Measurements from ENCODE around the gene ADCYAP1R1. TPM values are rescaled to one million over a fixed set of nuclear protein-coding genes. Genes with fewer than 3 reads are reported as not detected.

The ADCYAP1R1 gene
- total RNA-seq, 1 experiment from 2014 or later: 0.12 TPM

- Histone ChIP-seq H3K27me3 (ENCODE audit: insufficient read depth, low read length) (peaks cover 71% of the 10 kb centered on the region), H3K79me2 (ENCODE audit: insufficient read depth, low read length) (no peaks in the 10 kb centered on the region), H3K36me3 (ENCODE audit: control insufficient read depth in 1 of 2, insufficient read depth in 2 of 2, low read length in 2 of 2) (no peaks in the 10 kb centered on the region), H3K27ac (ENCODE audit: low read depth, low read length) (no peak overlapping the region), H3K9me3 (ENCODE audit: control insufficient read depth in 1 of 2, insufficient read depth in 1 of 2, low read depth in 1 of 2, low read length in 2 of 2) (no peaks in the 10 kb centered on the region), H4K20me1 (ENCODE audit: insufficient read depth) (no peaks in the 10 kb centered on the region), H3K4me2 (ENCODE audit: low read length) (no peak overlapping the region), H3K9ac (ENCODE audit: low read length) (no peak overlapping the region), H3K9me2 (ENCODE audit: insufficient read depth) (no peaks in the 10 kb centered on the region), H3K4me3 (replicated peaks in 1 of 2; ENCODE audit: low read depth in 1 of 2, low read length in 2 of 2) (no peak overlapping the region), H2AFZ (ENCODE audit: low read depth, low read length, poor library complexity, severe bottlenecking) (no peak overlapping the region), H3K4me1 (ENCODE audit: control insufficient read depth in 1 of 2, insufficient read depth in 2 of 2, low read length in 2 of 2) (no peaks in the 10 kb centered on the region)
- TF ChIP-seq REST (IDR thresholded peaks at IDR 0.05; ENCODE audit: low read depth) (peak; percentile 97), ELF1 (IDR thresholded peaks at IDR 0.05; ENCODE audit: borderline replicate concordance, low read depth) (no peak)
- BruUV-seq (replicated peaks): no TSS peak
- peak; percentile 59; the same call in 1 of the 2 replicates for ATAC-seq
- intact Hi-C loops (cut with micrococcal nuclease): no loop called here
- ChIA-PET CTCF (interaction anchor here (0.6 kb wide), 1 partner anchor 10 kb away, joined by 3 read pairs; no protein-coding TSS in a partner anchor), POLR2A (no interaction called here), RAD21 (ENCODE audit: low non-redundant PET in 1 of 2, low total read pairs in 2 of 2, uncharacterized antibody in 2 of 2, unreplicated experiment in 2 of 2) (interaction anchor here in 1 of 2 experiments (0.5 kb wide), 1 partner anchor 213 kb away, joined by 4 read pairs; no protein-coding TSS in a partner anchor)
- DNase-seq (ENCODE audit: low read depth, low spot score): no peak
These were observed 62.7 kb downstream of the ADCYAP1R1 start for GRCh38 chr7:31114593-31115343.

- Histone ChIP-seq H3K4me2 (ENCODE audit: low read length) (no peak overlapping the region), H2AFZ (ENCODE audit: low read depth, low read length, poor library complexity, severe bottlenecking) (no peak overlapping the region), H3K4me1 (ENCODE audit: control insufficient read depth in 1 of 2, insufficient read depth in 2 of 2, low read length in 2 of 2) (no peaks in the 10 kb centered on the region), H4K20me1 (ENCODE audit: insufficient read depth) (no peaks in the 10 kb centered on the region), H3K79me2 (ENCODE audit: insufficient read depth, low read length) (no peaks in the 10 kb centered on the region), H3K27me3 (ENCODE audit: insufficient read depth, low read length) (peaks cover 64% of the 10 kb centered on the region), H3K27ac (ENCODE audit: low read depth, low read length) (no peak overlapping the region), H3K9me2 (ENCODE audit: insufficient read depth) (no peaks in the 10 kb centered on the region), H3K4me3 (replicated peaks in 1 of 2; ENCODE audit: low read depth in 1 of 2, low read length in 2 of 2) (no peak overlapping the region), H3K9me3 (ENCODE audit: control insufficient read depth in 1 of 2, insufficient read depth in 1 of 2, low read depth in 1 of 2, low read length in 2 of 2) (no peaks in the 10 kb centered on the region), H3K9ac (ENCODE audit: low read length) (no peak overlapping the region), H3K36me3 (ENCODE audit: control insufficient read depth in 1 of 2, insufficient read depth in 2 of 2, low read length in 2 of 2) (no peaks in the 10 kb centered on the region)
- ChIA-PET POLR2A (no interaction called here), CTCF (interaction anchor here (13.2 kb wide), 1 partner anchor 133 kb away, joined by 482 read pairs; no protein-coding TSS in a partner anchor), RAD21 (ENCODE audit: low non-redundant PET in 1 of 2, low total read pairs in 2 of 2, uncharacterized antibody in 2 of 2, unreplicated experiment in 2 of 2) (no interaction called here)
- ATAC-seq (no peak), DNase-seq (ENCODE audit: low read depth, low spot score) (no peak)
- intact Hi-C loops (cut with micrococcal nuclease): no loop called here
- BruUV-seq (replicated peaks): no TSS peak
- TF ChIP-seq REST (IDR thresholded peaks at IDR 0.05; ENCODE audit: low read depth) (no peak), CTCF (IDR thresholded peaks at IDR 0.05 in 2 of 3, conservative IDR thresholded peaks at IDR 0.05 in 1 of 3; ENCODE audit: borderline replicate concordance in 1 of 3, insufficient read depth in 1 of 3, low read depth in 2 of 3, low read length in 2 of 3) (no peak), ELF1 (IDR thresholded peaks at IDR 0.05; ENCODE audit: borderline replicate concordance, low read depth) (no peak), MAX (IDR thresholded peaks at IDR 0.05) (no peak), EZH2phosphoT487 (IDR thresholded peaks at IDR 0.05; ENCODE audit: borderline replicate concordance) (no peak), RAD21 (IDR thresholded peaks at IDR 0.05; ENCODE audit: low read depth) (no peak), SP1 (IDR thresholded peaks at IDR 0.05; ENCODE audit: low read depth) (no peak), ZFX (IDR thresholded peaks at IDR 0.05) (no peak)
These were observed 64.5 kb downstream of the ADCYAP1R1 start for GRCh38 chr7:31116615-31117014.

Data from HCT116 (cell line).